Panc1 (cell line): ENCODE results near the gene CFAP52. TPM values are rescaled to one million over a fixed set of nuclear protein-coding genes. Genes with fewer than 3 reads are reported as not detected.

Experiments used
- ATAC-seq: fragments of 200-7000 bp; cut with Tn5 transposase; 2 replicates; pipeline ENCODE4 v1.9.1; 2020; ENCODE audit warnings: mild to moderate bottlenecking, moderate library complexity
- BruUV-seq: library from RNA; stranded (reverse); fragments of 400-500 nt; replicated peaks from 2 replicates; lab custom pipeline; 2021; lab: Mats Ljungman, UMichigan
- CTCF ChIA-PET: fragments of 300-600 bp; sonication (Branson Sonifier 250); formaldehyde crosslinking; loops from one replicate; lab custom pipeline; 2022; ENCODE audit warnings: antibody characterized with exemption; lab: Charles Lee
- POLR2A ChIA-PET: fragments of 300-600 bp; sonication (Branson Sonifier 250); formaldehyde crosslinking; loops from one replicate; lab custom pipeline; 2022; ENCODE audit warnings: antibody characterized with exemption; lab: Charles Lee
- DNase-seq: peaks from one replicate; pipeline ENCODE4 v3.0.0-alpha.2; 2010; ENCODE audit warnings: low read depth, low spot score
- H3K27ac ChIP-seq: 2 replicates; pipeline ENCODE4 v1.5.1; 2011; ENCODE audit warnings: mild to moderate bottlenecking, low read length, inconsistent platforms
- H3K27me3 ChIP-seq: fragments of 200-500 bp; sonication (Bioruptor generic); 2 replicates; pipeline ENCODE4 v1.6.0; 2014; ENCODE audit warnings: low read length, inconsistent platforms; ENCODE audit not compliant: control insufficient read depth, insufficient read depth
- H3K36me3 ChIP-seq: fragments of 200-500 bp; sonication (Bioruptor generic); 2 replicates; pipeline ENCODE4 v1.5.1; 2014; ENCODE audit warnings: inconsistent platforms, mild to moderate bottlenecking, low read length, moderate library complexity; ENCODE audit not compliant: control insufficient read depth, insufficient read depth
- H3K4me1 ChIP-seq: 2 replicates; pipeline ENCODE4 v1.5.1; 2011; ENCODE audit warnings: inconsistent platforms, mild to moderate bottlenecking, low read length, moderate library complexity; ENCODE audit not compliant: control insufficient read depth, insufficient read depth
- H3K4me3 ChIP-seq, 2 experiments: 2 replicates each; pipeline ENCODE4 v1.5.1; 2011 to 2012; ENCODE audit warnings: low read depth in 2 of 2, low read length in 2 of 2, mild to moderate bottlenecking in 2 of 2, inconsistent platforms in 1 of 2, moderate library complexity in 1 of 2
- H3K9me3 ChIP-seq: fragments of 200-500 bp; sonication (Bioruptor generic); 2 replicates; pipeline ENCODE4 v1.5.1; 2014; ENCODE audit warnings: low read depth, mild to moderate bottlenecking, inconsistent platforms, low read length, moderate library complexity; ENCODE audit not compliant: control insufficient read depth, insufficient read depth
- CTCF ChIP-seq: fragments of 450-650 bp; IDR thresholded peaks from 2 replicates; pipeline ENCODE4 v1.5.1; 2017; ENCODE audit warnings: mild to moderate bottlenecking
- POLR2AphosphoS5 ChIP-seq: IDR thresholded peaks from 2 replicates; pipeline ENCODE4 v1.6.1; 2012; ENCODE audit warnings: mild to moderate bottlenecking, low read depth, low read length, moderate library complexity
- REST ChIP-seq, 2 experiments: IDR thresholded peaks; 2 replicates each; pipeline ENCODE4 v1.6.1; 2011 to 2012; ENCODE audit warnings: low read depth in 2 of 2, control low read depth in 1 of 2, low read length in 1 of 2, mild to moderate bottlenecking in 1 of 2, moderate library complexity in 1 of 2; ENCODE audit not compliant: insufficient read depth in 1 of 2
- SIN3A ChIP-seq: IDR thresholded peaks from 2 replicates; pipeline ENCODE4 v1.6.1; 2012; ENCODE audit warnings: low read depth, mild to moderate bottlenecking, low read length, moderate library complexity, borderline replicate concordance; ENCODE audit not compliant: insufficient read depth
- TCF7L2 ChIP-seq: IDR thresholded peaks from 2 replicates; pipeline ENCODE4 v1.6.1; 2011; ENCODE audit warnings: mild to moderate bottlenecking, low read depth, low read length, inconsistent platforms
- in situ Hi-C: cut with HindIII; loops from 2 replicates; pipeline ENCODE4 v1.10.0; 2016; ENCODE audit warnings: low sequenced_read_pairs, low pct_unique_long_range_greater_than_20kb
- intact Hi-C: fragments of 100-400 bp; cut with micrococcal nuclease; formaldehyde crosslinking; loops from one replicate; pipeline ENCODE4 v1.10.0; 2022; ENCODE audit not compliant: unreplicated experiment
- total RNA-seq: library from RNA; stranded (reverse); gene quantifications from one replicate; pipeline ENCODE4 v1.2.1, GENCODE V29; 2021; ENCODE audit not compliant: unreplicated experiment

Gene CFAP52
- total RNA-seq, 1 experiment from 2014 or later = not detected

GRCh38 chr17:9676820-9677310 is 100.4 kb downstream of the CFAP52 start:
- in situ Hi-C loops = no loop called here
- peaks cover 9% of the 10 kb centered on the region; the same call in 1 of the 2 replicates for H3K9me3 ChIP-seq
- TF ChIP-seq REST (IDR thresholded peaks at IDR 0.05; ENCODE audit: insufficient read depth in 1 of 2, low read depth in 2 of 2, low read length in 1 of 2) (no peak), SIN3A (no peak), CTCF (no peak), POLR2AphosphoS5 (no peak), TCF7L2 (no peak)
- H3K27ac ChIP-seq = peak overlapping the region; percentile 23; the same call in 1 of the 2 replicates
- no peaks in the 10 kb centered on the region; the same call in 1 of the 2 replicates for H3K36me3 ChIP-seq
- DNase-seq (peak; percentile 92), ATAC-seq (peak; percentile 97)
- intact Hi-C loops = loop anchor here (2.0 kb wide), 1 partner anchor 100 kb away; the partner anchor contains the start of gene CFAP52
- H3K4me1 ChIP-seq = no peaks in the 10 kb centered on the region
- ChIA-PET POLR2A (interaction anchor here (0.5 kb wide), 1 partner anchor 105 kb away, joined by 6 read pairs; no protein-coding TSS in a partner anchor), CTCF (no interaction called here)
- no peaks in the 10 kb centered on the region for H3K27me3 ChIP-seq
- no TSS peak for BruUV-seq
- no peak overlapping the region for H3K4me3 ChIP-seq

GRCh38 chr17:9677411-9677810 is 101.0 kb downstream of the CFAP52 start:
- CTCF ChIA-PET = no interaction called here
- DNase-seq = no peak
- Histone ChIP-seq H3K4me3 (no peak overlapping the region), H3K36me3 (no peaks in the 10 kb centered on the region; the same call in 1 of the 2 replicates), H3K27ac (no peak overlapping the region; the same call in 1 of the 2 replicates), H3K9me3 (peaks cover 9% of the 10 kb centered on the region; the same call in 1 of the 2 replicates), H3K27me3 (no peaks in the 10 kb centered on the region), H3K4me1 (no peaks in the 10 kb centered on the region)
- no peak for TF ChIP-seq TCF7L2
- TF ChIP-seq REST (IDR thresholded peaks at IDR 0.05; ENCODE audit: insufficient read depth in 1 of 2, low read depth in 2 of 2, low read length in 1 of 2) = no peak
- no peak for TF ChIP-seq POLR2AphosphoS5
- no peak for TF ChIP-seq SIN3A
- no peak for TF ChIP-seq CTCF
- POLR2A ChIA-PET = interaction anchor here (0.5 kb wide), 1 partner anchor 106 kb away, joined by 6 read pairs; no protein-coding TSS in a partner anchor
- intact Hi-C loops (loop anchor here (2.0 kb wide), 1 partner anchor 101 kb away; the partner anchor contains the start of gene CFAP52), in situ Hi-C loops (no loop called here)
- no TSS peak for BruUV-seq
- ATAC-seq = peak; percentile 61
